Mesendoderm (in vitro differentiated cells): ENCODE data around the gene KBTBD13.

Source experiments
- DNase-seq: peaks from one replicate; pipeline ENCODE4 v3.0.0; 2013
- H2AK5ac ChIP-seq: 2 replicates; pipeline ENCODE4 v1.6.1; 2013; ENCODE audit warnings: low read length, inconsistent platforms
- H2BK120ac ChIP-seq: 2 replicates; pipeline ENCODE4 v1.6.1; 2013; ENCODE audit warnings: low read depth, mild to moderate bottlenecking, low read length, moderate library complexity, mixed read lengths
- H2BK15ac ChIP-seq: replicated peaks from 2 replicates; pipeline ENCODE4 v1.6.1; 2013; ENCODE audit warnings: low read depth, mild to moderate bottlenecking, moderate library complexity
- H2BK5ac ChIP-seq: 2 replicates; pipeline ENCODE4 v1.6.1; 2013; ENCODE audit warnings: low read length, inconsistent platforms
- H3K18ac ChIP-seq: 2 replicates; pipeline ENCODE4 v1.6.1; 2013; ENCODE audit warnings: mild to moderate bottlenecking, low read length, mixed read lengths
- H3K23ac ChIP-seq: one replicate; pipeline ENCODE4 v1.6.1; 2013; ENCODE audit warnings: low read length
- H3K27ac ChIP-seq: 2 replicates; pipeline ENCODE4 v1.5.1; 2013; ENCODE audit warnings: low read depth, mild to moderate bottlenecking, inconsistent platforms, low read length, moderate library complexity
- H3K27me3 ChIP-seq: 2 replicates; pipeline ENCODE4 v1.6.1; 2013; ENCODE audit warnings: low read length, control low read depth, mild to moderate bottlenecking, inconsistent platforms; ENCODE audit not compliant: insufficient read depth, poor library complexity
- H3K36me3 ChIP-seq: 2 replicates; pipeline ENCODE4 v1.6.1; 2013; ENCODE audit warnings: low read length, inconsistent platforms; ENCODE audit not compliant: control insufficient read depth, insufficient read depth
- H3K4ac ChIP-seq: one replicate; pipeline ENCODE4 v1.6.1; 2013; ENCODE audit warnings: low read depth, mild to moderate bottlenecking, low read length, moderate library complexity
- H3K4me1 ChIP-seq: 2 replicates; pipeline ENCODE4 v1.6.1; 2013; ENCODE audit warnings: low read depth, low read length, inconsistent platforms; ENCODE audit not compliant: control insufficient read depth
- H3K4me2 ChIP-seq: 2 replicates; pipeline ENCODE4 v1.6.1; 2013; ENCODE audit warnings: low read length
- H3K4me3 ChIP-seq: 2 replicates; pipeline ENCODE4 v1.5.1; 2013; ENCODE audit warnings: mild to moderate bottlenecking, low read length
- H3K56ac ChIP-seq: one replicate; pipeline ENCODE4 v1.6.1; 2013; ENCODE audit warnings: low read length
- H3K79me1 ChIP-seq: 2 replicates; pipeline ENCODE4 v1.6.1; 2013; ENCODE audit warnings: low read length, inconsistent platforms
- H3K79me2 ChIP-seq: 2 replicates; pipeline ENCODE4 v1.6.1; 2013; ENCODE audit warnings: mild to moderate bottlenecking, low read length; ENCODE audit not compliant: control insufficient read depth, insufficient read depth
- H3K9ac ChIP-seq: 2 replicates; pipeline ENCODE4 v1.6.1; 2013; ENCODE audit warnings: low read length, inconsistent platforms
- H4K5ac ChIP-seq: one replicate; pipeline ENCODE4 v1.6.1; 2013; ENCODE audit warnings: low read length
- H4K8ac ChIP-seq: one replicate; pipeline ENCODE4 v1.6.1; 2013; ENCODE audit warnings: low read depth, mild to moderate bottlenecking, control low read depth, low read length, moderate library complexity
- WGBS: extraction: QIAGEN DNeasy Blood & Tissue Kit; methylation state at CpG from one replicate; pipeline ENCODE4 v1.1.7; 2013; ENCODE audit warnings: low lambda C conversion rate, missing lambda C conversion rate; ENCODE audit not compliant: insufficient coverage; ENCODE audit errors: extremely low coverage; 5-methylcytosine and 5-hydroxymethylcytosine counted together

The KBTBD13 gene

GRCh38 chr15:65105038-65105437 lies 28.5 kb downstream of the KBTBD13 start:
- H3K79me2 ChIP-seq = no peaks in the 10 kb centered on the region
- H2BK15ac ChIP-seq = no peak overlapping the region
- no peak overlapping the region for H3K27ac ChIP-seq
- no peak overlapping the region for H2BK5ac ChIP-seq
- no peak overlapping the region for H2BK120ac ChIP-seq
- no peak overlapping the region for H4K8ac ChIP-seq
- no peak overlapping the region for H3K4ac ChIP-seq
- WGBS = no CpG with 5 or more reads among the region's 5 CpGs
- no peaks in the 10 kb centered on the region for H3K36me3 ChIP-seq
- no peaks in the 10 kb centered on the region for H3K79me1 ChIP-seq
- no peak overlapping the region for H3K18ac ChIP-seq
- H3K4me3 ChIP-seq = no peak overlapping the region
- no peak overlapping the region for H2AK5ac ChIP-seq
- no peak overlapping the region for H3K9ac ChIP-seq
- no peak overlapping the region for H3K23ac ChIP-seq
- no peak for DNase-seq
- no peak overlapping the region for H3K4me2 ChIP-seq
- no peaks in the 10 kb centered on the region for H3K27me3 ChIP-seq
- no peak overlapping the region for H3K56ac ChIP-seq
- no peak overlapping the region for H4K5ac ChIP-seq
- H3K4me1 ChIP-seq = no peaks in the 10 kb centered on the region

GRCh38 chr15:65106011-65106590 lies 29.6 kb downstream of the KBTBD13 start:
- Histone ChIP-seq H3K36me3 (no peaks in the 10 kb centered on the region), H3K23ac (no peak overlapping the region), H3K4ac (no peak overlapping the region), H3K18ac (no peak overlapping the region), H3K4me2 (no peak overlapping the region), H3K79me1 (no peaks in the 10 kb centered on the region), H4K5ac (no peak overlapping the region), H3K79me2 (no peaks in the 10 kb centered on the region), H2BK15ac (no peak overlapping the region), H2BK120ac (no peak overlapping the region), H2BK5ac (no peak overlapping the region), H3K4me3 (no peak overlapping the region), H2AK5ac (no peak overlapping the region), H4K8ac (no peak overlapping the region), H3K9ac (no peak overlapping the region), H3K56ac (no peak overlapping the region), H3K4me1 (peaks cover 1% of the 10 kb centered on the region), H3K27ac (no peak overlapping the region), H3K27me3 (no peaks in the 10 kb centered on the region)
- WGBS = no CpG with 5 or more reads among the region's 6 CpGs
- DNase-seq = no peak

- no peaks in the 10 kb centered on the region for H3K79me2 ChIP-seq
- no peaks in the 10 kb centered on the region for H3K79me1 ChIP-seq
- H4K8ac ChIP-seq = no peak overlapping the region
- H2AK5ac ChIP-seq = no peak overlapping the region
- H3K4ac ChIP-seq = no peak overlapping the region
- no peak overlapping the region for H3K18ac ChIP-seq
- H3K27me3 ChIP-seq = no peaks in the 10 kb centered on the region
- no peak overlapping the region for H4K5ac ChIP-seq
- peaks cover 2% of the 10 kb centered on the region for H3K4me1 ChIP-seq
- no peak overlapping the region for H3K27ac ChIP-seq
- H2BK5ac ChIP-seq = no peak overlapping the region
- no peak overlapping the region for H2BK120ac ChIP-seq
- no peak overlapping the region for H3K9ac ChIP-seq
- no peak overlapping the region for H3K56ac ChIP-seq
- no peak overlapping the region for H3K4me2 ChIP-seq
- no peak overlapping the region for H2BK15ac ChIP-seq
- WGBS = no CpG with 5 or more reads among the region's 3 CpGs
- H3K36me3 ChIP-seq = no peaks in the 10 kb centered on the region
- peak; percentile 82 for DNase-seq
- no peak overlapping the region for H3K4me3 ChIP-seq
- H3K23ac ChIP-seq = no peak overlapping the region
Measured at GRCh38 chr15:65110676-65111292, 34.2 kb downstream of the KBTBD13 start.

- H3K27ac ChIP-seq = no peak within 1 kb of the TSS
- H3K4ac ChIP-seq = no peak within 1 kb of the TSS
- no peak within 1 kb of the TSS for H2AK5ac ChIP-seq
- no peaks in the 10 kb centered on the region for H3K79me2 ChIP-seq
- H3K4me3 ChIP-seq = no peak within 1 kb of the TSS
- H2BK5ac ChIP-seq = no peak within 1 kb of the TSS
- no peak within 1 kb of the TSS for H4K5ac ChIP-seq
- WGBS = 100% methylated on average over 1 of the region's 2 CpGs
- H3K27me3 ChIP-seq = no peaks in the 10 kb centered on the region
- no peak within 1 kb of the TSS for H4K8ac ChIP-seq
- H3K79me1 ChIP-seq = no peaks in the 10 kb centered on the region
- H3K4me1 ChIP-seq = peaks cover 2% of the 10 kb centered on the region
- H3K36me3 ChIP-seq = peaks cover 1% of the 10 kb centered on the region
- H2BK15ac ChIP-seq = no peak within 1 kb of the TSS
- DNase-seq = no peak
- H3K23ac ChIP-seq = no peak within 1 kb of the TSS
- no peak within 1 kb of the TSS for H3K18ac ChIP-seq
- no peak within 1 kb of the TSS for H3K4me2 ChIP-seq
- no peak within 1 kb of the TSS for H2BK120ac ChIP-seq
- H3K9ac ChIP-seq = no peak within 1 kb of the TSS
- H3K56ac ChIP-seq = no peak within 1 kb of the TSS
Measured at GRCh38 chr15:65115086-65115485, 38.5 kb downstream of the KBTBD13 start, which contains the start of gene UBAP1L. Gene UBAP1L (minus strand): TSS chr15:65115200. CDS start chr15:65106215, 8,985 bp downstream.

- no peaks in the 10 kb centered on the region for H3K79me1 ChIP-seq
- no peak overlapping the region for H3K18ac ChIP-seq
- H4K8ac ChIP-seq = no peak overlapping the region
- no peak overlapping the region for H2BK5ac ChIP-seq
- peaks cover 2% of the 10 kb centered on the region for H3K4me1 ChIP-seq
- H4K5ac ChIP-seq = no peak overlapping the region
- no peak overlapping the region for H3K9ac ChIP-seq
- no peak for DNase-seq
- no peaks in the 10 kb centered on the region for H3K27me3 ChIP-seq
- no peak overlapping the region for H3K27ac ChIP-seq
- H2AK5ac ChIP-seq = no peak overlapping the region
- no CpG with 5 or more reads among the region's 5 CpGs for WGBS
- peaks cover 1% of the 10 kb centered on the region for H3K36me3 ChIP-seq
- H2BK120ac ChIP-seq = no peak overlapping the region
- H3K79me2 ChIP-seq = no peaks in the 10 kb centered on the region
- no peak overlapping the region for H3K4me2 ChIP-seq
- no peak overlapping the region for H3K23ac ChIP-seq
- H3K4ac ChIP-seq = no peak overlapping the region
- H3K56ac ChIP-seq = no peak overlapping the region
- no peak overlapping the region for H3K4me3 ChIP-seq
- H2BK15ac ChIP-seq = no peak overlapping the region
Measured at GRCh38 chr15:65115542-65115941, 39.0 kb downstream of the KBTBD13 start.
